ENCODE data around the gene NIPSNAP2. TPM values are rescaled to one million over a fixed set of nuclear protein-coding genes. Genes with fewer than 3 reads are reported as not detected.

NIPSNAP2 gene
- total and polyA plus RNA-seq, 8 donors: 52.4 to 101 (median 86.8) TPM

DNA sequence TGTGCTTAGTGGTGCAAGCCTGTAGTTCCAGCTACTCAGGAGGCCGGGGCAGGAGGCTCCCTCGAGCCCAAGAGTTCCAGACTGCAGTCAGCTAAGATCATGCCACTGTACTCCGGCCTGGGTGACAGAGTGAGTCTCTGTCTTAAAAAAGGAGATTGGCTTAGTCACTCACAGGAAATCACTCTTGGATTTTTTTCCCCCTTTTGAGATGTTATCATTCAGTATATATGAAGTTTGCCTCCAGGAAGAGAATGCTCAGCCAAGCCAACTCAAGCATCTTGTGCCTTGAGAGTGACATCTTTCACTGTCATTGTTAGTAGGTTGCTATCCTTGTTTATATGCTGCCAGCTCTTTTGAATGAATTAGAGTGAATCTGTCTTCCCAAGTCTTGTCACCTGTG is 28.0 kb downstream of the NIPSNAP2 start:
- no peaks in the 10 kb centered on the region for H3K9me3 ChIP-seq
- no peak overlapping the region for H3K4me3 ChIP-seq
- H3K27ac ChIP-seq: no peak overlapping the region
- ATAC-seq (no peak), DNase-seq (no peak)
- H3K27me3 ChIP-seq: no peaks in the 10 kb centered on the region
- intact Hi-C loops (cut with DNase I): no loop called here
- H3K4me1 ChIP-seq: no peaks in the 10 kb centered on the region
- H3K36me3 ChIP-seq: peaks cover 0 to 81% of the 10 kb centered on the region in 2 donors
- TF ChIP-seq CTCF (IDR thresholded peaks at IDR 0.05): no peak

- Histone ChIP-seq H3K27ac (no peak overlapping the region), H3K4me1 (no peaks in the 10 kb centered on the region), H3K4me3 (no peak overlapping the region), H3K27me3 (no peaks in the 10 kb centered on the region), H3K9me3 (no peaks in the 10 kb centered on the region), H3K36me3 (peaks cover 0 to 60% of the 10 kb centered on the region in 2 donors)
- ATAC-seq (no peak), DNase-seq (no peak)
- intact Hi-C loops (cut with DNase I): no loop called here
- TF ChIP-seq CTCF (IDR thresholded peaks at IDR 0.05): no peak
Measured at GRCh38 chr7:55996856-55997500, 32.6 kb downstream of the NIPSNAP2 start.

- ATAC-seq (no peak), DNase-seq (no peak)
- intact Hi-C loops (cut with DNase I): loop anchor here in 1 of 2 donors (10.0 kb wide), 1 partner anchor 71 kb away; no protein-coding TSS in a partner anchor
- Histone ChIP-seq H3K27me3 (no peaks in the 10 kb centered on the region), H3K4me3 (no peak overlapping the region), H3K4me1 (no peaks in the 10 kb centered on the region), H3K27ac (no peak overlapping the region), H3K36me3 (peaks cover 0 to 5% of the 10 kb centered on the region in 2 donors), H3K9me3 (no peaks in the 10 kb centered on the region)
- TF ChIP-seq CTCF (IDR thresholded peaks at IDR 0.05): no peak
Measured at GRCh38 chr7:56003749-56004148, 39.4 kb downstream of the NIPSNAP2 start.

DNA sequence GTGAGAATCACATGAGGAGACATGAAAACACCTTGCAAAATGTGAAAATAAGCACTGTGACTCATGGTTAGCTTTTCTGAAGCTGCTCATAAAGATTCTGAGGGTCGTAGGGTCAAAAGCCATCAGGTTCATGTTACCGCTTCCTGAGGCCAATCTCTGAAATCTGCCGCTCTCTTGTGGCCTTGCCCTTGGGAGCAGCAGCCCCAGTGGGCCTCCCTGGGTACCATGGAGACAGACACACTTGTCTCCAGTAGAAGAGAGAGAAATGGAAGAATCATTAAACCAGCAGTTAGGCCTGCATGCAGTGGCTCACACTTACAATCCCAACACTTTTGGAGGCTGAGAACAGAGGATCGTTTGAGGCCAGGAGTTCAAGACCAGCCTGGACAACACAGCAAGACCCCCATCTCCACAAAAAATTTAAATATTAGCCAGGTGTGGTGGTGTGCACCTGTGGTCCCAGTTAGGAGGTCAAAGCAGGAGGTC is 42.8 kb downstream of the NIPSNAP2 start:
- DNase-seq (no peak), ATAC-seq (no peak)
- no peaks in the 10 kb centered on the region for H3K4me1 ChIP-seq
- no peaks in the 10 kb centered on the region for H3K9me3 ChIP-seq
- no peaks in the 10 kb centered on the region for H3K27me3 ChIP-seq
- TF ChIP-seq CTCF (IDR thresholded peaks at IDR 0.05): no peak
- H3K4me3 ChIP-seq: no peak overlapping the region
- intact Hi-C loops (cut with DNase I): loop anchor here in 1 of 2 donors (10.0 kb wide), 1 partner anchor 68 kb away; no protein-coding TSS in a partner anchor
- H3K36me3 ChIP-seq: peaks cover 0 to 7% of the 10 kb centered on the region in 2 donors
- no peak overlapping the region for H3K27ac ChIP-seq

- ATAC-seq: no peak
- H3K4me1 ChIP-seq: no peaks in the 10 kb centered on the region
- no peaks in the 10 kb centered on the region for H3K27me3 ChIP-seq
- no peak overlapping the region for H3K27ac ChIP-seq
- TF ChIP-seq CTCF (IDR thresholded peaks at IDR 0.05): no peak
- H3K9me3 ChIP-seq: no peaks in the 10 kb centered on the region
- intact Hi-C loops (cut with DNase I): loop anchor here in 1 of 2 donors (10.0 kb wide), 1 partner anchor 67 kb away; no protein-coding TSS in a partner anchor
- DNase-seq: no peak
- no peak overlapping the region for H3K4me3 ChIP-seq
- H3K36me3 ChIP-seq: peaks cover 0 to 9% of the 10 kb centered on the region in 2 donors
Measured at GRCh38 chr7:56007891-56008290, 43.5 kb downstream of the NIPSNAP2 start.
